A549 (cell line): Measurements from ENCODE around the gene SMU1.

Experiments used
- CHD2 ChIP-seq: fragments of 150-350 bp; IDR thresholded peaks from 2 replicates; pipeline ENCODE4 v1.6.1; 2014; ENCODE audit warnings: low read length; ENCODE audit not compliant: partially characterized antibody
- CHD4 ChIP-seq: fragments of 200-600 bp; sonication (generic); IDR thresholded peaks from 2 replicates; pipeline ENCODE4 v1.6.1; 2016; ENCODE audit warnings: antibody characterized with exemption, mild to moderate bottlenecking, borderline replicate concordance
- CTCF ChIP-seq: fragments of >200 bp; sonication (Bioruptor Twin); formaldehyde crosslinking; IDR thresholded peaks from 3 replicates; pipeline ENCODE4 v1.5.1; 2016
- HDAC2 ChIP-seq: fragments of 200-600 bp; sonication (generic); IDR thresholded peaks from 2 replicates; pipeline ENCODE4 v1.6.1; 2016
- JUNB ChIP-seq: fragments of >200 bp; sonication (Bioruptor Twin); formaldehyde crosslinking; IDR thresholded peaks from 2 replicates; pipeline ENCODE4 v1.6.1; 2016
- KDM5A ChIP-seq: fragments of 200-600 bp; sonication (generic); IDR thresholded peaks from 2 replicates; pipeline ENCODE4 v1.6.1; 2016; ENCODE audit warnings: antibody characterized with exemption, mild to moderate bottlenecking
- NPAS2 ChIP-seq: fragments of 250-450 bp; sonication (Bioruptor Pico); IDR thresholded peaks from 2 replicates; pipeline ENCODE4 v1.8.0; 2022; ENCODE audit warnings: mild to moderate bottlenecking, moderate library complexity, borderline replicate concordance
- POLR2A ChIP-seq: IDR thresholded peaks from 2 replicates; pipeline ENCODE4 v1.6.1; 2012; ENCODE audit warnings: mild to moderate bottlenecking, low read length
- RAD21 ChIP-seq, 2 experiments: fragments of >200 bp in 1 of 2; sonication (Bioruptor Twin) in 1 of 2; formaldehyde crosslinking in 1 of 2; IDR thresholded peaks in 1 of 2; conservative IDR thresholded peaks in 1 of 2; 2 replicates in 1 of 2; 3 replicates in 1 of 2; pipeline ENCODE4 v1.6.1; 2012 to 2018; ENCODE audit warnings: inconsistent platforms in 1 of 2
- RFX5 ChIP-seq: fragments of 450-650 bp; IDR thresholded peaks from 2 replicates; pipeline ENCODE4 v1.7.1; 2014; ENCODE audit warnings: antibody characterized with exemption, mild to moderate bottlenecking, moderate library complexity
- SMC3 ChIP-seq: fragments of >200 bp; sonication (Bioruptor Twin); formaldehyde crosslinking; IDR thresholded peaks from 3 replicates; pipeline ENCODE4 v1.6.1; 2018; ENCODE audit warnings: inconsistent platforms
- ZNF302 ChIP-seq: fragments of 250-450 bp; sonication (Bioruptor Pico); IDR thresholded peaks from 2 replicates; pipeline ENCODE4 v1.9.0; 2021; ENCODE audit warnings: inconsistent platforms, mild to moderate bottlenecking, moderate library complexity
- TF ChIP-seq, protein P1 (sequence below): IDR thresholded peaks from 2 replicates; pipeline ENCODE4 v1.6.1; 2012; ENCODE audit warnings: low read depth, borderline replicate concordance
- TF ChIP-seq, protein P2 (sequence below): fragments of 200-600 bp; sonication (generic); IDR thresholded peaks from 2 replicates; pipeline ENCODE4 v1.6.1; 2016; ENCODE audit warnings: antibody characterized with exemption, mild to moderate bottlenecking, moderate library complexity

DNA sequence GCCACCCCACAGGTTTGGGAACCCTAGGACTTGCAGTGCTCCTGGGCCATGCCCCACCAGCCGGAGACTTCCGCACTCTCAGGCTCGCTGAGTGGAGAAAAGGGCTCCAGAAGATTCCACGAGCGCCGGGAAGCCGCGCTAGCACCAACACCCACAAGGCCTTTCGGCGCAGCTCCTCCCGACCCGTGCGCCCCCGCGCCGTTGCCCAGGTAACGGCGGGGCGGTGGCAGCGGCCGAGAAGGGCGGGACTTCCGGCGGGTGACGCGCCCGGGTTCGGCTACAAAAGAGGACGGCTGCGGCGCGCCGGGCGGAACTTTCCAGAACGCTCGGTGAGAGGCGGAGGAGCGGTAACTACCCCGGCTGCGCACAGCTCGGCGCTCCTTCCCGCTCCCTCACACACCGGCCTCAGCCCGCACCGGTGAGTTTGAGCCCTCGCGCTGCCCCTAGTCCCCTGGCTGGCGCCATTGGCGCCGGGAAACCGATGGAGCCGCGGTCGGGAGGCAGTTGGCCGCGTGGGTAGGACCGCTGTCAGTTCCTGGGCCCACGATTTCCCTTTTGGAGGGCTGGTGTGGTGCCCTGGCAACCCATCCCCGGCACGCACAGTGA is 51.4 kb downstream of the SMU1 start, which contains the start of gene DNAJA1:
- TF ChIP-seq JUNB (no peak), RFX5 (no peak), CTCF (no peak), ZNF302 (CRISPR knock-in tag) (no peak), RAD21 (conservative IDR thresholded peaks at IDR 0.05 in 1 of 2, IDR thresholded peaks at IDR 0.05 in 1 of 2) (no peak), POLR2A (peak; percentile 95), SMC3 (no peak), HDAC2 (no peak), CHD4 (no peak), KDM5A (no peak), NPAS2 (CRISPR knock-in tag) (no peak), CHD2 (no peak)
- TF ChIP-seq, protein P1, sequence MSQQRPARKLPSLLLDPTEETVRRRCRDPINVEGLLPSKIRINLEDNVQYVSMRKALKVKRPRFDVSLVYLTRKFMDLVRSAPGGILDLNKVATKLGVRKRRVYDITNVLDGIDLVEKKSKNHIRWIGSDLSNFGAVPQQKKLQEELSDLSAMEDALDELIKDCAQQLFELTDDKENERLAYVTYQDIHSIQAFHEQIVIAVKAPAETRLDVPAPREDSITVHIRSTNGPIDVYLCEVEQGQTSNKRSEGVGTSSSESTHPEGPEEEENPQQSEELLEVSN, result peak; percentile 76; the same call in 1 of the 2 replicates
- TF ChIP-seq, protein P2, sequence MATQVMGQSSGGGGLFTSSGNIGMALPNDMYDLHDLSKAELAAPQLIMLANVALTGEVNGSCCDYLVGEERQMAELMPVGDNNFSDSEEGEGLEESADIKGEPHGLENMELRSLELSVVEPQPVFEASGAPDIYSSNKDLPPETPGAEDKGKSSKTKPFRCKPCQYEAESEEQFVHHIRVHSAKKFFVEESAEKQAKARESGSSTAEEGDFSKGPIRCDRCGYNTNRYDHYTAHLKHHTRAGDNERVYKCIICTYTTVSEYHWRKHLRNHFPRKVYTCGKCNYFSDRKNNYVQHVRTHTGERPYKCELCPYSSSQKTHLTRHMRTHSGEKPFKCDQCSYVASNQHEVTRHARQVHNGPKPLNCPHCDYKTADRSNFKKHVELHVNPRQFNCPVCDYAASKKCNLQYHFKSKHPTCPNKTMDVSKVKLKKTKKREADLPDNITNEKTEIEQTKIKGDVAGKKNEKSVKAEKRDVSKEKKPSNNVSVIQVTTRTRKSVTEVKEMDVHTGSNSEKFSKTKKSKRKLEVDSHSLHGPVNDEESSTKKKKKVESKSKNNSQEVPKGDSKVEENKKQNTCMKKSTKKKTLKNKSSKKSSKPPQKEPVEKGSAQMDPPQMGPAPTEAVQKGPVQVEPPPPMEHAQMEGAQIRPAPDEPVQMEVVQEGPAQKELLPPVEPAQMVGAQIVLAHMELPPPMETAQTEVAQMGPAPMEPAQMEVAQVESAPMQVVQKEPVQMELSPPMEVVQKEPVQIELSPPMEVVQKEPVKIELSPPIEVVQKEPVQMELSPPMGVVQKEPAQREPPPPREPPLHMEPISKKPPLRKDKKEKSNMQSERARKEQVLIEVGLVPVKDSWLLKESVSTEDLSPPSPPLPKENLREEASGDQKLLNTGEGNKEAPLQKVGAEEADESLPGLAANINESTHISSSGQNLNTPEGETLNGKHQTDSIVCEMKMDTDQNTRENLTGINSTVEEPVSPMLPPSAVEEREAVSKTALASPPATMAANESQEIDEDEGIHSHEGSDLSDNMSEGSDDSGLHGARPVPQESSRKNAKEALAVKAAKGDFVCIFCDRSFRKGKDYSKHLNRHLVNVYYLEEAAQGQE, result peak; percentile 30; the same call in 1 of the 2 replicates
